ENCODE measurements around the gene MPPED1. TPM values are rescaled to one million over a fixed set of nuclear protein-coding genes. Genes with fewer than 3 reads are reported as not detected.

The MPPED1 gene
- polyA plus RNA-seq, 1 of the 3 experiments (the other 2 are of a cell fraction) = 0.03 TPM

DNA sequence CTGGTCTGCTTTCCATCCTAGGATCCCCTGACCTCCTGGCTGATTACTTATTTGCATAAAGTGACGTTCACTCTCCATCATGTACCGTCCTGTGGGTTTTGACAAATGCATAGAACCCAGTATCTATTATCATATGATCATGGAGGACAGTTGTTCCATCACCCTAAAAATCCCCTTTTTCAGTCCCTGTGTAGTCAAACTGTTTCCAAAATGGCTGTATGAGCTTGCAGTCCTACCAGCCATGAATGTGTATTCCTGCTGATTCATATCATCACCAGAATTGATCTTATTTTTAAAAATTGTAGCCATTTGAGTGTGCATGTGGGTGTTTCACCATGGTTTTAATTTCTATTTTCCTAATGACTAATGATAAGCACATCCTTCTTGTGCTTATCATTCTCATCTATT, 108.8 kb downstream of the MPPED1 start:
- Histone ChIP-seq H3K4me1 (ENCODE audit: control insufficient read depth in 1 of 2, insufficient read depth in 2 of 2, low read depth in 1 of 2, low read length in 1 of 2) (no peaks in the 10 kb centered on the region), H3K4me3 (ENCODE audit: low read depth in 2 of 2, low read length in 1 of 2) (no peak overlapping the region), H3K79me2 (ENCODE audit: insufficient read depth) (no peaks in the 10 kb centered on the region), H4K20me1 (ENCODE audit: insufficient read depth) (no peaks in the 10 kb centered on the region), H3F3A (replicated peaks; ENCODE audit: insufficient read depth) (no peaks in the 10 kb centered on the region), H3K36me3 (replicated peaks in 1 of 2; ENCODE audit: control insufficient read depth in 1 of 2, insufficient read depth in 2 of 2, low read length in 1 of 2) (no peaks in the 10 kb centered on the region), H3K9me2 (no peaks in the 10 kb centered on the region), H3K4me2 (no peak overlapping the region), H2AFZ (ENCODE audit: low read depth) (no peak overlapping the region), H3K27me3 (ENCODE audit: insufficient read depth) (no peaks in the 10 kb centered on the region), H3K9ac (no peak overlapping the region), H3K9me3 (no peaks in the 10 kb centered on the region), H3K27ac (ENCODE audit: low read depth in 2 of 2, low read length in 1 of 2) (peak overlapping the region in 1 of 2 experiments; percentile 48; a peak in 1 of 4 replicates)
- no peak for TF ChIP-seq SIN3A (IDR thresholded peaks at IDR 0.05; ENCODE audit: borderline replicate concordance, low read depth, low read length)
- TF ChIP-seq, protein P1, sequence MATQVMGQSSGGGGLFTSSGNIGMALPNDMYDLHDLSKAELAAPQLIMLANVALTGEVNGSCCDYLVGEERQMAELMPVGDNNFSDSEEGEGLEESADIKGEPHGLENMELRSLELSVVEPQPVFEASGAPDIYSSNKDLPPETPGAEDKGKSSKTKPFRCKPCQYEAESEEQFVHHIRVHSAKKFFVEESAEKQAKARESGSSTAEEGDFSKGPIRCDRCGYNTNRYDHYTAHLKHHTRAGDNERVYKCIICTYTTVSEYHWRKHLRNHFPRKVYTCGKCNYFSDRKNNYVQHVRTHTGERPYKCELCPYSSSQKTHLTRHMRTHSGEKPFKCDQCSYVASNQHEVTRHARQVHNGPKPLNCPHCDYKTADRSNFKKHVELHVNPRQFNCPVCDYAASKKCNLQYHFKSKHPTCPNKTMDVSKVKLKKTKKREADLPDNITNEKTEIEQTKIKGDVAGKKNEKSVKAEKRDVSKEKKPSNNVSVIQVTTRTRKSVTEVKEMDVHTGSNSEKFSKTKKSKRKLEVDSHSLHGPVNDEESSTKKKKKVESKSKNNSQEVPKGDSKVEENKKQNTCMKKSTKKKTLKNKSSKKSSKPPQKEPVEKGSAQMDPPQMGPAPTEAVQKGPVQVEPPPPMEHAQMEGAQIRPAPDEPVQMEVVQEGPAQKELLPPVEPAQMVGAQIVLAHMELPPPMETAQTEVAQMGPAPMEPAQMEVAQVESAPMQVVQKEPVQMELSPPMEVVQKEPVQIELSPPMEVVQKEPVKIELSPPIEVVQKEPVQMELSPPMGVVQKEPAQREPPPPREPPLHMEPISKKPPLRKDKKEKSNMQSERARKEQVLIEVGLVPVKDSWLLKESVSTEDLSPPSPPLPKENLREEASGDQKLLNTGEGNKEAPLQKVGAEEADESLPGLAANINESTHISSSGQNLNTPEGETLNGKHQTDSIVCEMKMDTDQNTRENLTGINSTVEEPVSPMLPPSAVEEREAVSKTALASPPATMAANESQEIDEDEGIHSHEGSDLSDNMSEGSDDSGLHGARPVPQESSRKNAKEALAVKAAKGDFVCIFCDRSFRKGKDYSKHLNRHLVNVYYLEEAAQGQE (IDR thresholded peaks at IDR 0.05; ENCODE audit: low read depth, low read length) = no peak
- TF ChIP-seq, protein P2, sequence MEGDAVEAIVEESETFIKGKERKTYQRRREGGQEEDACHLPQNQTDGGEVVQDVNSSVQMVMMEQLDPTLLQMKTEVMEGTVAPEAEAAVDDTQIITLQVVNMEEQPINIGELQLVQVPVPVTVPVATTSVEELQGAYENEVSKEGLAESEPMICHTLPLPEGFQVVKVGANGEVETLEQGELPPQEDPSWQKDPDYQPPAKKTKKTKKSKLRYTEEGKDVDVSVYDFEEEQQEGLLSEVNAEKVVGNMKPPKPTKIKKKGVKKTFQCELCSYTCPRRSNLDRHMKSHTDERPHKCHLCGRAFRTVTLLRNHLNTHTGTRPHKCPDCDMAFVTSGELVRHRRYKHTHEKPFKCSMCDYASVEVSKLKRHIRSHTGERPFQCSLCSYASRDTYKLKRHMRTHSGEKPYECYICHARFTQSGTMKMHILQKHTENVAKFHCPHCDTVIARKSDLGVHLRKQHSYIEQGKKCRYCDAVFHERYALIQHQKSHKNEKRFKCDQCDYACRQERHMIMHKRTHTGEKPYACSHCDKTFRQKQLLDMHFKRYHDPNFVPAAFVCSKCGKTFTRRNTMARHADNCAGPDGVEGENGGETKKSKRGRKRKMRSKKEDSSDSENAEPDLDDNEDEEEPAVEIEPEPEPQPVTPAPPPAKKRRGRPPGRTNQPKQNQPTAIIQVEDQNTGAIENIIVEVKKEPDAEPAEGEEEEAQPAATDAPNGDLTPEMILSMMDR (IDR thresholded peaks at IDR 0.05) = no peak
- no peak for TF ChIP-seq RFX5 (IDR thresholded peaks at IDR 0.05; ENCODE audit: low read length)
- TF ChIP-seq YY1 (IDR thresholded peaks at IDR 0.05; ENCODE audit: low read depth) = no peak
- TF ChIP-seq, protein P3, sequence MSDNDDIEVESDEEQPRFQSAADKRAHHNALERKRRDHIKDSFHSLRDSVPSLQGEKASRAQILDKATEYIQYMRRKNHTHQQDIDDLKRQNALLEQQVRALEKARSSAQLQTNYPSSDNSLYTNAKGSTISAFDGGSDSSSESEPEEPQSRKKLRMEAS (IDR thresholded peaks at IDR 0.05; ENCODE audit: low read depth) = no peak
- no peak for TF ChIP-seq MEF2A (IDR thresholded peaks at IDR 0.05; ENCODE audit: borderline replicate concordance, low read depth)
- TF ChIP-seq FOSL2 (IDR thresholded peaks at IDR 0.05; ENCODE audit: borderline replicate concordance, low read depth) = no peak
- no peak for TF ChIP-seq RAD21 (IDR thresholded peaks at IDR 0.05; ENCODE audit: low read length)
- no peak for TF ChIP-seq TAF1 (IDR thresholded peaks at IDR 0.05; ENCODE audit: borderline replicate concordance, low read depth, low read length)
- no peak for TF ChIP-seq EP300 (IDR thresholded peaks at IDR 0.05; ENCODE audit: borderline replicate concordance in 1 of 2, low read depth in 1 of 2, low read length in 1 of 2)
- TF ChIP-seq JUND (IDR thresholded peaks at IDR 0.05) = no peak
- no peak for TF ChIP-seq EZH2phosphoT487 (IDR thresholded peaks at IDR 0.05; ENCODE audit: borderline replicate concordance, low read depth)
- TF ChIP-seq POLR2AphosphoS5 (IDR thresholded peaks at IDR 0.05; ENCODE audit: low read depth, low read length) = no peak
- TF ChIP-seq, protein P4, sequence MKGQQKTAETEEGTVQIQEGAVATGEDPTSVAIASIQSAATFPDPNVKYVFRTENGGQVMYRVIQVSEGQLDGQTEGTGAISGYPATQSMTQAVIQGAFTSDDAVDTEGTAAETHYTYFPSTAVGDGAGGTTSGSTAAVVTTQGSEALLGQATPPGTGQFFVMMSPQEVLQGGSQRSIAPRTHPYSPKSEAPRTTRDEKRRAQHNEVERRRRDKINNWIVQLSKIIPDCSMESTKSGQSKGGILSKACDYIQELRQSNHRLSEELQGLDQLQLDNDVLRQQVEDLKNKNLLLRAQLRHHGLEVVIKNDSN (IDR thresholded peaks at IDR 0.05; ENCODE audit: borderline replicate concordance, low read depth) = no peak
- TF ChIP-seq, protein P5, sequence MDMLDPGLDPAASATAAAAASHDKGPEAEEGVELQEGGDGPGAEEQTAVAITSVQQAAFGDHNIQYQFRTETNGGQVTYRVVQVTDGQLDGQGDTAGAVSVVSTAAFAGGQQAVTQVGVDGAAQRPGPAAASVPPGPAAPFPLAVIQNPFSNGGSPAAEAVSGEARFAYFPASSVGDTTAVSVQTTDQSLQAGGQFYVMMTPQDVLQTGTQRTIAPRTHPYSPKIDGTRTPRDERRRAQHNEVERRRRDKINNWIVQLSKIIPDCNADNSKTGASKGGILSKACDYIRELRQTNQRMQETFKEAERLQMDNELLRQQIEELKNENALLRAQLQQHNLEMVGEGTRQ (IDR thresholded peaks at IDR 0.05; ENCODE audit: borderline replicate concordance, low read depth, low read length) = no peak
- TF ChIP-seq, protein P6, sequence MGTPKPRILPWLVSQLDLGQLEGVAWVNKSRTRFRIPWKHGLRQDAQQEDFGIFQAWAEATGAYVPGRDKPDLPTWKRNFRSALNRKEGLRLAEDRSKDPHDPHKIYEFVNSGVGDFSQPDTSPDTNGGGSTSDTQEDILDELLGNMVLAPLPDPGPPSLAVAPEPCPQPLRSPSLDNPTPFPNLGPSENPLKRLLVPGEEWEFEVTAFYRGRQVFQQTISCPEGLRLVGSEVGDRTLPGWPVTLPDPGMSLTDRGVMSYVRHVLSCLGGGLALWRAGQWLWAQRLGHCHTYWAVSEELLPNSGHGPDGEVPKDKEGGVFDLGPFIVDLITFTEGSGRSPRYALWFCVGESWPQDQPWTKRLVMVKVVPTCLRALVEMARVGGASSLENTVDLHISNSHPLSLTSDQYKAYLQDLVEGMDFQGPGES (IDR thresholded peaks at IDR 0.05; ENCODE audit: low read depth, low read length) = no peak
- no peak for TF ChIP-seq NRF1 (IDR thresholded peaks at IDR 0.05; ENCODE audit: low read depth, low read length)
- ChIA-PET POLR2A (no interaction called here), CTCF (no interaction called here)
- 63% methylated on average over 2 of the region's 2 CpGs for WGBS (ENCODE audit: low lambda C conversion rate)
- no peak for DNase-seq
